Stomach (tissue), 9 donors: ENCODE measurements around the gene MTG1. TPM values are rescaled to one million over a fixed set of nuclear protein-coding genes. Genes with fewer than 3 reads are reported as not detected.

Experiments
- DNase-seq, 2 donors: peaks; one replicate each; pipeline versions ENCODE4 v3.0.0 to v3.0.0-alpha.2; 2013 to 2019
- H3K27ac ChIP-seq, 5 donors: fragments of 200-600 bp in 4 of 5; sonication (generic) in 4 of 5; one replicate each; pipeline ENCODE4 v1.5.1; 2013 to 2019; ENCODE audit warnings: mild to moderate bottlenecking in 1 of 5, moderate library complexity in 1 of 5
- H3K27me3 ChIP-seq, 3 donors: fragments of 200-600 bp; sonication (generic); one replicate each; pipeline ENCODE4 v1.5.1; 2017 to 2019; ENCODE audit warnings: mixed run types in 1 of 3
- H3K36me3 ChIP-seq, 4 donors: fragments of 200-600 bp; sonication (generic); 1 replicate in 3 of 4; 2 replicates in 1 of 4; pipeline ENCODE4 v1.5.1; 2016 to 2019
- H3K4me1 ChIP-seq, 4 donors: fragments of 200-600 bp; sonication (generic); one replicate each; pipeline ENCODE4 v1.5.1; 2016 to 2019
- H3K4me3 ChIP-seq, 4 donors: fragments of 200-600 bp; sonication (generic) in 3 of 4; one replicate each; pipeline ENCODE4 v1.5.1; 2016 to 2019; ENCODE audit warnings: mild to moderate bottlenecking in 1 of 4
- H3K9me3 ChIP-seq, 4 donors: fragments of 200-600 bp; sonication (generic); one replicate each; pipeline ENCODE4 v1.5.1; 2016 to 2019
- CTCF ChIP-seq, 7 experiments: fragments of 450-650 bp in 4 of 7; fragments of 200-600 bp in 3 of 7; sonication (generic) in 3 of 7; IDR thresholded peaks; one replicate each; pipeline ENCODE4 v1.5.1; 2016 to 2019; ENCODE audit warnings: antibody characterized with exemption in 7 of 7, control low read depth in 2 of 7, mild to moderate bottlenecking in 1 of 7
- EP300 ChIP-seq: sonication (generic); formaldehyde crosslinking; IDR thresholded peaks from one replicate; pipeline ENCODE4 v1.6.1; 2017; ENCODE audit warnings: antibody characterized with exemption
- POLR2A ChIP-seq, 4 donors: fragments of 450-650 bp; IDR thresholded peaks; one replicate each; pipeline ENCODE4 v1.6.1; 2016; ENCODE audit warnings: antibody characterized with exemption in 4 of 4, control low read depth in 2 of 4, mild to moderate bottlenecking in 1 of 4, moderate library complexity in 1 of 4
- POLR2AphosphoS5 ChIP-seq, 3 donors: sonication (generic); formaldehyde crosslinking; IDR thresholded peaks; one replicate each; pipeline ENCODE4 v1.6.1; 2016; ENCODE audit warnings: antibody characterized with exemption in 3 of 3
- WGBS, 5 donors: extraction: QIAGEN DNeasy Blood & Tissue Kit in 3 of 5; methylation state at CpG; one replicate each; pipeline versions ENCODE4 v1.1.5 to v1.1.7; 2013 to 2018; 5-methylcytosine and 5-hydroxymethylcytosine counted together
- intact Hi-C: fragments of 100-400 bp; cut with DNase I; formaldehyde crosslinking; loops from one replicate; pipeline ENCODE4 v1.15.1; 2023; ENCODE audit warnings: low total_unique reads
- polyA plus RNA-seq, 3 donors: library from polyadenylated mRNA; stranded (reverse); fragments of 200-250 nt; gene quantifications; one replicate each; pipeline ENCODE4 v1.2.3, GENCODE V29; 2013
- total RNA-seq, 5 donors: library from RNA; depleted of rRNA; stranded (reverse); fragments of >200 nt; gene quantifications; one replicate each; pipeline versions ENCODE4 v1.1.0 to v1.2.3, GENCODE V29; 2014 to 2016
- donor health status: healthy with polysubstance abuse.
- donor health status: Bipolar disorder and iron deficiency.
- donor health status: healthy.

The MTG1 gene
- total and polyA plus RNA-seq, 8 donors: 36.7 to 177 (median 52.9) TPM

- WGBS, 5 donors: 45 to 65% (median 54%) methylated on average over 6 to 13 of the region's 13 CpGs; no CpG with 5 or more reads in 1 of the 5 donors
- Histone ChIP-seq H3K27ac (no peak overlapping the region), H3K27me3 (peaks cover 0 to 72% (median 29%) of the 10 kb centered on the region in 3 donors)
Measured at GRCh38 chr10:133350950-133351329, 43.0 kb upstream of the MTG1 start.

GRCh38 chr10:133351408-133352318, 42.3 kb upstream of the MTG1 start:
- 65 to 69% (median 67%) methylated on average over 9 to 24 of the region's 24 CpGs for WGBS, 5 donors
- no peak overlapping the region for H3K27ac ChIP-seq
- TF ChIP-seq EP300 (no peak), POLR2AphosphoS5 (IDR thresholded peaks at IDR 0.05) (no peak), CTCF (IDR thresholded peaks at IDR 0.05) (no peak), POLR2A (IDR thresholded peaks at IDR 0.05) (no peak)
- no peaks in the 10 kb centered on the region for H3K9me3 ChIP-seq
- DNase-seq: no peak
- intact Hi-C loops: no loop called here
- H3K4me3 ChIP-seq: no peak overlapping the region
- H3K36me3 ChIP-seq: no peaks in the 10 kb centered on the region
- H3K4me1 ChIP-seq: peaks cover 3 to 15% (median 12%) of the 10 kb centered on the region in 4 donors
- peaks cover 0 to 72% (median 25%) of the 10 kb centered on the region in 3 donors for H3K27me3 ChIP-seq

More at GRCh38 chr10:133350950-133351329, 43.0 kb upstream of the MTG1 start:
- peaks cover 0 to 9% (median 7%) of the 10 kb centered on the region in 4 donors for H3K4me1 ChIP-seq
- no peaks in the 10 kb centered on the region for H3K36me3 ChIP-seq
- H3K9me3 ChIP-seq: no peaks in the 10 kb centered on the region
- intact Hi-C loops: no loop called here
- TF ChIP-seq CTCF (IDR thresholded peaks at IDR 0.05) (no peak), EP300 (no peak), POLR2AphosphoS5 (IDR thresholded peaks at IDR 0.05) (no peak), POLR2A (IDR thresholded peaks at IDR 0.05) (no peak)
- DNase-seq: no peak
- H3K4me3 ChIP-seq: no peak overlapping the region

- H3K27me3 ChIP-seq: peaks cover 0 to 62% (median 10%) of the 10 kb centered on the region in 3 donors
- H3K9me3 ChIP-seq: no peaks in the 10 kb centered on the region
- TF ChIP-seq POLR2AphosphoS5 (IDR thresholded peaks at IDR 0.05) (no peak), CTCF (IDR thresholded peaks at IDR 0.05) (no peak), EP300 (no peak), POLR2A (IDR thresholded peaks at IDR 0.05) (no peak)
- no peaks in the 10 kb centered on the region for H3K36me3 ChIP-seq
- no peak overlapping the region for H3K4me3 ChIP-seq
- peaks cover 11 to 23% (median 20%) of the 10 kb centered on the region in 4 donors for H3K4me1 ChIP-seq
- intact Hi-C loops: no loop called here
- H3K27ac ChIP-seq: no peak overlapping the region
- 73 to 77% (median 76%) methylated on average over 12 to 16 of the region's 16 CpGs for WGBS, 5 donors
- DNase-seq: no peak
Measured at GRCh38 chr10:133353202-133353959, 40.6 kb upstream of the MTG1 start.

GRCh38 chr10:133353988-133354605, 39.9 kb upstream of the MTG1 start:
- H3K4me3 ChIP-seq: no peak overlapping the region
- H3K27ac ChIP-seq: no peak overlapping the region
- no peaks in the 10 kb centered on the region for H3K36me3 ChIP-seq
- intact Hi-C loops: no loop called here
- H3K9me3 ChIP-seq: no peaks in the 10 kb centered on the region
- peaks cover 0 to 55% (median 8%) of the 10 kb centered on the region in 3 donors for H3K27me3 ChIP-seq
- DNase-seq: no peak
- WGBS, 5 donors: 86 to 94% (median 90%) methylated on average over 15 to 16 of the region's 16 CpGs
- TF ChIP-seq EP300 (no peak), CTCF (IDR thresholded peaks at IDR 0.05) (no peak), POLR2A (IDR thresholded peaks at IDR 0.05) (no peak), POLR2AphosphoS5 (IDR thresholded peaks at IDR 0.05) (no peak)
- H3K4me1 ChIP-seq: peaks cover 11 to 29% (median 21%) of the 10 kb centered on the region in 4 donors
